HuH-7.5 (cell line): ENCODE data around the gene MTG1.
"Not testable (repeated sequence)": the region's sequence is repeated elsewhere in the genome, so short reads cannot be mapped to it uniquely, and the experiment has no call there.

Source experiments
- DNase-seq: peaks from one replicate; pipeline ENCODE4 v3.0.0; 2011; ENCODE audit warnings: low spot score

MTG1 gene

GRCh38 chr10:133359554-133359971 is 34.4 kb upstream of the MTG1 start:
- DNase-seq: peak; percentile 85

DNA sequence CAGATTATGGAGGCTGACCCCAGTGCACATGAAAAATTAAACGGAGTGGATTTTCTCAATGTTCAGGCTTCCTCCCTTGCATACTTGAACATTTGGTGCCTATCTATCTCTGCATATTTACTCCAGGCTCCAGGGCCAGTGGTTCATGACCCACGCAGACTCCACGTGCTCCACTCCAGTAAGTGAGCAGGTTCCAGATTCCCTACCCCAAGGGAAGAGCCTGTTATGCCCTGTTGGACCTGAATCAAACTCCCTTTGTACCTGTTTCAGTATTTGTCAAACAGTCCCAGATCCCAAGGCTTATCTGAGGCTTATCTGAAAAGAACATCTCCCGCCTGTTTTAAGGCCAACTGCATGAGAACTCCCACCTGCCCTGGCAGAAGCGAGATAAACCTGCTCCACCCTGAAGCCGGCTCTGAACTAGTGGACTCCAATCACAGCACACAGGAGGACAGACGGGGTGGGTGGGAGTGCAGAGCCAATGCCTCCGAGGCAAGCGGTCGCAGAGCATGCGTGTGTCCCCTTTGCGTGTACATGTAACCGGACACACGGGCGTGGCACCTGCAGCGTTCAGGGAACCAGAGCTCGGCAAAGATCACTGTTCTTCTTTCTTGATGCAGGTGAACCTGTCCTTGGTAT is 33.9 kb upstream of the MTG1 start:
- DNase-seq: no peak

GRCh38 chr10:133361227-133361626 is 32.7 kb upstream of the MTG1 start:
- DNase-seq: no peak

GRCh38 chr10:133361773-133362441 is 32.0 kb upstream of the MTG1 start:
- DNase-seq: no peak

GRCh38 chr10:133362846-133363245 is 31.1 kb upstream of the MTG1 start:
- DNase-seq: no peak

DNA sequence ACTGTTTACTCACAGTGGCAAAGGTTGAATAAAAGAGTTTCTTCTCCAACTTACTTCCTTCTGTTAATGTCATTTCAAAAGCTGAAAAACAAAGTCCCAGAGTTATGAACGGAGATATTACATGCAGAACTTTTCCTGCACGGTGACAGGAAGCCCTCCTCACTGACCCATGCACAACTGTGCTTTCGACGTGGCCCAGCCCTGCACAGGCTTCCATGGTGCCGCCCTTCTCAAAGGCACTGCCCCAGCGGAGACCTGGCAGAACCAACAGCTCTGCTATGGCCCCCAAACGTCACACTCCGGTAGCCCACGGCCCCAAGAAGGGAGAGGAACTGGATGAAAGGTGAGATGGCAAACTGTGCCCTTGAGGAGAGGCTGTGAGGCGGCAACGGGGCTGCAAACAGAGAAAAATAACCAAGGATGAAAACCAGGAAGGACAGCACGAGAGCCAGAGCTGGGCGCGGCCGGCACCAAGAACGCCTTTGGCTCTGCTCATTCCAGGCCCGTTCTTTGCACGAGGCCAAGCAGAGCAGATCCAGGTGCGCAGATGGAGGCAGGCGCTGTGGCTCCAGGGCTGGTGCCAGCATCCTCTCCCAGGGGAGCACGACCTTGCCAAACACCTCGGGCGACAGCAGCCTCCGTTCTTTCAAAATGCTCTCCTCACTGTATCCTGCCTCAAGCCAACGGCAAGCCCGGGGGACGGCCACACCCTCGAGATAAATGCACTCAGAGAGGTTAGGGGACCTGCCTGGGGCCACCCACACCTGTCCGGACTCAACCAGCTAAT is 29.1 kb upstream of the MTG1 start:
- DNase-seq: no peak

- DNase-seq: no peak
Observed at GRCh38 chr10:133365461-133366129, 28.4 kb upstream of the MTG1 start.

DNA sequence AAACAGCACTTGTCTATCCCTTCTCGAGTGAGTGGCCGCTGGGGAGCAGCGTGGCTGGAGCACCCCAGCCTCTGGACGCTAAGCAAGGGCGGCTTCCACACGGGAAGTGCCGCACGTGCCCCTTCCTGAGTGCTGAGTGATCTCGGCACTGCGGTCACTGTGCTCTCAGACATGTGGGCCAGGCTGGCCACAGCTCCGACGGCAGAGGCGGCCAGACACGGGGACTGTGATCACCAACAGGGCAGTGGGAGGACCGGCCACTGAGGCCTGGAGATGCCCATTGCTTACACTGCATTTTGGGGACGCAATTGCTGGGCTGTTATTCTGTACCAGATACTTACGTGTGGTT is 27.9 kb upstream of the MTG1 start:
- no peak for DNase-seq

DNA sequence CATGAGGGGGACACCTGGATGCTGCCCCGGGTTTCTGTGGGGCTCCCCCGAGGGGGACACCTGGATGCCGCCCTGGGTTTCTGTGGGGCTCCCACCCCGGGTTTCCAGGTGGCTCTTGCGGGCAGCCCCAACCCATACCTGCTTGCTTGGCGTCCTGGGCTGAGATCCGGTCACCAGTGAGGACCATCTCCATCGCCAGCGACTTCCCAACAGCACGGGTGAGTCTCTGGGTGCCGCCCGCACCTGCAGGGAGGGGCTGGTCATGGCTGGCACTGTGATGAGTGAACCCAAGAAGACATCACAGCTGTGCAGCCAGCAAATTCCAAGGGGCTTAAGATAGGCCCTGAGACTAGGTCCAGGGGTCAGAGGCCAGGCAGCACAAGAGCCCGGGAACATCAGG is 27.2 kb upstream of the MTG1 start:
- no peak for DNase-seq

GRCh38 chr10:133367461-133367860 is 26.5 kb upstream of the MTG1 start:
- not testable (repeated sequence) for DNase-seq

DNA sequence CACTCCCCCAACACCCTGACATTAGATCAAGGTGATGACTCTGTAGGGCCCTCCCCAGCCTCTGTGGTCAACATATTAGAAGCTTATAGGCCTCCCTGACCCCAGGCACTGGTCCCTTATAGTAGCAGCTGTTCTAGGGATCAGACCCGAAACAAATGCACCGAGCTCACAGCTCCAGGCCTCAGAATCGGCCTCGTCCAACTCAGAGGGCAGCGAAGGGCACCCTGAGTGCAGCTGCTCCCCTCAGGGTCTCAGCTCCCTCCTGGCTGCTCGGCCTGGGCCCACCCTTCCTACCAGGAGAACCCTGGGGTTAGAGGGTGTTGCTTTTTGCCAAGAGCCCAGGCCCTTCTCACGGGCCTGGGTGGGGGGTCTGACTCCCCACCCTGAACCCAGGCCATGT is 25.8 kb upstream of the MTG1 start:
- DNase-seq: no peak

DNA sequence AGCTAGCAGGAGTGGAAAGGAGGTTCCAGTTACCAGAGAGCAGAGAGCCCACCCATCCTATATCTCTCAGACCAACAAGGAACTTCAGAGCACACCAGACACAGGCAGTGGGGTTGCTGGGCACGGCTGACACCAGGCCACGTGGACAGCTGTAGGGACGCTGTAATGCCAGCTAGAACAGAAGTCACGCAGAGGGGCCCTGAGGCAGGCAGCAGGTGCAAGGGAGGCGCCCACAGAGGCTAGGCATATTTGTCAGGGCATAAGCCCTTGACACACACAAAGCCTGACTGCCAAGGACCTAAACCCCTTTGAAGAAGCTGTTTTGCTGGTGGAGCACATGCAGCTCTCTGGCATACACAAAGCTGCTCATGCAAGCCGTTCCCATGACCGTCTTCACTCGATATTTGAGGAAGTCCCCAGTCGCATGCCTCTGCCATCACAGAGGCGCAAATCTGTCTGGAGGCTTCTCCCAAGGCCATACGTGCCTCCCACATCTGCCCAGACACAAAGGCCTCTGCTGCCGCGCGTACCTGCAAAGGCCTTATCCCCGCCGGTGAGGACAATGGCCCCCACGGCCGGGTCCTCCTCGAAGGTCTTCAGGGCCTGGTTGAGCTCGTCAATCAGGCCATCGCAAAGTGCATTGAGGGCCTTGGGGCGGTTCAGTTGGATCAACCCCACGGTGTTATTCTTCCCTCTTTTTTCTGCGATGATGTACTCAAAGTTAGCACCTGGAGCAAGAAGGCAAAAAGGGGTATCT is 23.7 kb upstream of the MTG1 start:
- no peak for DNase-seq

DNA sequence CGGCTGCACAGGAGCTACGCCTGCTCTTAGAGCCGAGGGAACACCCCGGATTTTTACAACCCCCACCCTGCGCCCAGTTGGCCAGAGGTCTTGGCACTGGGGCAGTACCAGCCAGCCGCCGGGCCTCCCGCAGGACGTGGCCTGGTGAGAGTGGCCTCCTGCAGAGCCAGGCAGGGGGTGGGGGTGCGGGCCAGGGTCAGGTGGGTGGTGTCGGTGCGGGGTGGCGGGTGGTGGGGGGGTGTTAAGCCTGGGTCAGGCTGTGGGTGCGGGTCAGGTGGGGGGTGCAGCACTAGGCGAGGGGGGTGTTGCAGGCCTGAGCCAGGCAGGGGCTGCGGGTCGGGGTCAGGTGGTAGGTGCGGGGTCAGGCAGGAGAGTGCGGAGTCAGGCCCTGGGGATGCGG is 21.4 kb upstream of the MTG1 start:
- DNase-seq: no peak

DNA sequence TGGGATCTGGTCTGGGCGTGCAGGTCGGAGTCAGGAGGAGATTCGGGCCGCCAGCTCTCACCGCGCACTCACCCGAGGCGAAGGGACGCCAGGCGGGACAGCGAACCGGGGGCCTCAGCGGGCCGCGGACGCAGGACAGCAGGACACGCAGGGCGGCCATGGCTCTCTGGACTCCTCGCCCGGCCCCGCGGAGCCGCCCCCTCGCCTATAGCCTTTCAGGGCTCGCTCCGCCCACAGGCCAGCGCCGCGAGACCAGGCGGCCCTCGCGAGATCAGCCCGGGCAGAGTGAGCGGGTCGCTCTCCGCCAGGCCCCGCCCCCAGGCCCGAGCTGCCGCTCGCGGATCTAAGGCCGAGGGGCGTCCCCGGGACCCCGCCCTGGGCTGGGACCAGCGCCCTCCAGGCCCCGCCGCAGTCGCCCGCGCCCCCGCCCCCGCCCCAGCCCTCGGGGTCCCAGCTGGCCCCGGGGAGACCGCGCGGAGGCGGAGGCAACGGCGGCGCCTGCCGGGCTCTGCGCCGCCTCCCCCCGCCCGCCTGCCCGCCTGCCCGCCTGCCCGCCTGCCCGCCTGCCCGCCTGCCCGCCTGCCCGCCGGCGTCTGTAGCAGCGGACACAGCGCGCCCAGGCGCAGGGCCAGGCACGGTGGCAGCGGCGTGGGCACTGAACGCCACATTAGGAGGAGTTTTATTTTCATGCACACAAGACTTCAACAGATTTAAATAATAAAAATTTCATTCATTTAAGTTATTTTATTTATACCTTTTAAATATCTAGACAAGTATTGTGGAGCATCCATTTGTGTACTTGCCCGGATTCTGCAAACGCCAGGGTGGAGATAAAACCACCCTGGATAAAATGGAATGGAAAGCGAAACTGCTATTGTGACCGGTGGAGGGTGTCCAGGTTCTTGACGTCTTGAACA is 20.5 kb upstream of the MTG1 start, which contains the start of gene ECHS1:
Gene ECHS1 (minus strand): TSS at position 181 of the 917 bp plus-strand sequence. CDS start 21 bp downstream, at position 160.
- peak; percentile 94 for DNase-seq

- no peak for DNase-seq
Observed at GRCh38 chr10:133375357-133376115, 18.4 kb upstream of the MTG1 start.

GRCh38 chr10:133376183-133376582 is 17.8 kb upstream of the MTG1 start:
- DNase-seq: not testable (repeated sequence)

DNA sequence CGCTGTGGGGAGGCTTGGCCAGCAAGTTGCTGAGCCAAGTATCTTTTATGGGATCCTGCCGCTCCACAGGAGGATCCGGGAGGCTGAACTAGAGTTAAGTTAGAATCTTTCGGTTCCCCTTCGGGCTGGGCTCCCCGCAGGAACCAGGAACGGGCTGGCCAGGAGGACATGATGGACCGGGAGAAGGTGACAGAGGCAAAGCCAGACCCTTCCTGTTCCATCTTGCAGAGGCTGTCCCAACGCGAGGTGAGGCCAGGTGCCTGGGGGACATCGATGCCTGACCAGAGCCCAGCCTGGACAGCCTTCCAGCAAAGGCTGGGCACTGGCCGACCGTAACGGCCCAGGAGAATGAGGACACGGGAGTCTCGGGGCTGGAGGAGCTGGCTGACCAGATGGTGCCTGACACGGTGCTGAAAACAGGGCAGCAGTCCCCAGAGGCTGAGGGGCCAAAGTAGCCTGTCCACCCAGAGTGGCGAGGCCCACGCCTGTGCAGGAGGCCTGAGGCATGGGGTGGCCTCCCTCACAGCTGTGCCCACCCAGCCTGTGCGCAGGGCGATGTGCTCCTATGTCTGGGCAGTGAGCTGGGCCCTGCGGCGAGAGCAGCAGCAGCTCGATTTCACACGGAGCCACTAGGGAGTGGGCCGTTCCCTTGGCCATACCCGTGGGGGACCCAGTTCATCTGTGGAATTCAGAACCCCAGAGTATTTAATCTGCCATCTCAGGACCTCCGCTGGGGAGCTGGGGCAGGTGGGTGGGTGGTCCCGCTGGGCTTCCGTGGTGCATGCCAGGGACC is 16.7 kb upstream of the MTG1 start:
- DNase-seq: no peak

- DNase-seq: peak; percentile 70
Observed at GRCh38 chr10:133377818-133378250, 16.1 kb upstream of the MTG1 start.
